Endothelial cell (in vitro differentiated cells): ENCODE results near the gene JOSD1. TPM values are rescaled to one million over a fixed set of nuclear protein-coding genes. Genes with fewer than 3 reads are reported as not detected.

Experiments used
- DNase-seq: peaks from one replicate; pipeline ENCODE4 v3.0.0; 2021; ENCODE audit warnings: low spot score
- H3K27ac Mint-ChIP-seq: one replicate; pipeline ENCODE4 v1.8.0; 2021; ENCODE audit warnings: mixed read lengths, inconsistent platforms; ENCODE audit not compliant: unreplicated experiment
- H3K27me3 Mint-ChIP-seq: one replicate; pipeline ENCODE4 v1.8.0; 2021; ENCODE audit warnings: mild to moderate bottlenecking, moderate library complexity, mixed read lengths, inconsistent platforms; ENCODE audit not compliant: unreplicated experiment
- H3K36me3 Mint-ChIP-seq: one replicate; pipeline ENCODE4 v1.8.0; 2021; ENCODE audit warnings: mild to moderate bottlenecking, low read depth, mixed read lengths, inconsistent platforms; ENCODE audit not compliant: unreplicated experiment
- H3K4me1 Mint-ChIP-seq: one replicate; pipeline ENCODE4 v1.8.0; 2021; ENCODE audit warnings: mild to moderate bottlenecking, mixed read lengths, inconsistent platforms; ENCODE audit not compliant: unreplicated experiment
- H3K4me3 Mint-ChIP-seq: one replicate; pipeline ENCODE4 v1.8.0; 2021; ENCODE audit warnings: mild to moderate bottlenecking, mixed read lengths, inconsistent platforms; ENCODE audit not compliant: unreplicated experiment
- H3K9me3 Mint-ChIP-seq: one replicate; pipeline ENCODE4 v1.8.0; 2021; ENCODE audit warnings: mixed read lengths, inconsistent platforms; ENCODE audit not compliant: unreplicated experiment
- CTCF ChIP-seq: fragments of 200-600 bp; sonication (generic); IDR thresholded peaks from one replicate; pipeline ENCODE4 v1.5.0; 2021; ENCODE audit warnings: antibody characterized with exemption; ENCODE audit not compliant: unreplicated experiment
- total RNA-seq: library from RNA; stranded (reverse); fragmentation: NEBNext Ultra II Directional; extraction: Animal tissue kit (Norgen Biotek cat#: 25700); gene quantifications from one replicate; pipeline ENCODE4 v1.2.1, GENCODE V29; 2021; ENCODE audit not compliant: unreplicated experiment

The JOSD1 gene
- total RNA-seq, 1 donor from 2014 or later: 49.6 TPM

GRCh38 chr22:38699143-38699542 lies 1.6 kb downstream of the JOSD1 start:
- Mint-ChIP-seq H3K4me1 (peaks cover 41% of the 10 kb centered on the region), H3K4me3 (peak overlapping the region; percentile 96), H3K36me3 (peaks cover 21% of the 10 kb centered on the region), H3K9me3 (no peaks in the 10 kb centered on the region), H3K27ac (no peak overlapping the region), H3K27me3 (peaks cover 5% of the 10 kb centered on the region)
- no peak for TF ChIP-seq CTCF
- DNase-seq: no peak

GRCh38 chr22:38698407-38699094 lies 2.2 kb downstream of the JOSD1 start:
- no peak for DNase-seq
- H3K9me3 Mint-ChIP-seq: no peaks in the 10 kb centered on the region
- peaks cover 5% of the 10 kb centered on the region for H3K27me3 Mint-ChIP-seq
- no peak overlapping the region for H3K27ac Mint-ChIP-seq
- peak overlapping the region; percentile 96 for H3K4me3 Mint-ChIP-seq
- H3K4me1 Mint-ChIP-seq: peaks cover 42% of the 10 kb centered on the region
- H3K36me3 Mint-ChIP-seq: peaks cover 23% of the 10 kb centered on the region
- TF ChIP-seq CTCF: no peak

GRCh38 chr22:38697425-38698089 lies 3.2 kb downstream of the JOSD1 start:
- no peak for TF ChIP-seq CTCF
- peak overlapping the region; percentile 82 for H3K4me3 Mint-ChIP-seq
- H3K27me3 Mint-ChIP-seq: peaks cover 5% of the 10 kb centered on the region

GRCh38 chr22:38696606-38697424 lies 3.9 kb downstream of the JOSD1 start:
- H3K4me3 Mint-ChIP-seq: peak overlapping the region; percentile 82
- no peak for DNase-seq
- no peak for TF ChIP-seq CTCF
- peaks cover 33% of the 10 kb centered on the region for H3K36me3 Mint-ChIP-seq
- H3K9me3 Mint-ChIP-seq: no peaks in the 10 kb centered on the region
- H3K4me1 Mint-ChIP-seq: peaks cover 47% of the 10 kb centered on the region
- peaks cover 5% of the 10 kb centered on the region for H3K27me3 Mint-ChIP-seq
- no peak overlapping the region for H3K27ac Mint-ChIP-seq

More at GRCh38 chr22:38697425-38698089, 3.2 kb downstream of the JOSD1 start:
- H3K9me3 Mint-ChIP-seq: no peaks in the 10 kb centered on the region
- peak overlapping the region; percentile 76 for H3K27ac Mint-ChIP-seq
- no peak for DNase-seq
- H3K4me1 Mint-ChIP-seq: peaks cover 47% of the 10 kb centered on the region
- H3K36me3 Mint-ChIP-seq: peaks cover 30% of the 10 kb centered on the region
